Activated T-cell treated with anti-CD3 and anti-CD28 coated beads for 4 hours (primary cell): ENCODE results near the gene RNASEL.

Experiments
- DNase-seq: peaks from one replicate; pipeline ENCODE4 v3.0.0-alpha.2; 2020

RNASEL gene

GRCh38 chr1:182598296-182598695 is 9.2 kb upstream of the RNASEL start:
- DNase-seq: no peak

- no peak for DNase-seq
These were observed 7.9 kb upstream of the RNASEL start for GRCh38 chr1:182596934-182597333.

DNA sequence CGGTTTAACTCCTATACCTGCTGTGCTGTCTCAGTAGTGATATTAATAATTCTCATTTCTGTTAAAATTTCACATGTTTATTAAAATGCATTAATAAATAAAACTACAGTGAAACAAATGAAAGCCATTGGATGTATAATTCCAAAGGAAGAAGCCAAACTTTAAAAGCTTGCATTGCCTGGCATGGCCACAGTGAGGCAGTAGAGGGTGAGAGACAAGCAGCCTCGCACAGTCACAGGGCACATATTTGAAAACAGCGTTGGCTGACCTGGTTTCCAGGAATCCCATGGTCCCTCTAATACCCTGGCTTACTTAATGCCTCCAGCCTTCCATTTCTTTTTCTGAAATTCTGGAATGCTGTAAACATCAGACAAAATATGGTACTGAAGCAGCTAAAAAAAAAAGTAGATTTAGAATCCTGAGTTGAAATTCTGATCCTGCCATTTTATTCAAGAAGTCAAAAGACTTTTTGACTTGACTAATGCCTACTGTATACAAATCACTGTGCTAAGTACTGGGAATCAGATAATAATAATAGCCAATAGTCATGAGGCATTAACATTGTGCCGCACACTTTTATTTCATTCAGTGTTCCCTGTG is 6.7 kb upstream of the RNASEL start:
- DNase-seq: peak; percentile 63

GRCh38 chr1:182589931-182590330 is 875 bp upstream of the RNASEL start:
- DNase-seq: no peak

DNA sequence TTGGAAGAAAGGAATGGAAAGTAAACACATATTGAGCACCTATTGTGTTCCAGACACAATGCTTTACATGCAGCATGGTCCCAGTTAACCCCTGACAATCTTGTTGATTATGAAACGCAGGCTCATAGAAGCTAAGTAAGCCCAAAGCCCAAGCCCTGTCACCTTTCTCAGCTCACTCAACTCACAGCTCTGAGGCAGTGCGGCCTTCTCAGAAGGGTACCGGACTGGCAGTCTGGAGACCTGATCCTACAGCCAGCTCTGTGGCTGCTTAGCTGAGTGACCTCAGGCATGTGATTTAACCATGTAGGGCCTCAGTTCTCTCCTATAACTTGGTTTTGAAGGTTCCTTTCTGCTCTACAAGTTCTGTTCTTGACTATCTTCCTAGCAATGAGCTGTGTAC is 464 bp upstream of the RNASEL start:
- DNase-seq: no peak

- no peak for DNase-seq
These were observed 1.2 kb downstream of the RNASEL start for GRCh38 chr1:182587666-182588499.

DNA sequence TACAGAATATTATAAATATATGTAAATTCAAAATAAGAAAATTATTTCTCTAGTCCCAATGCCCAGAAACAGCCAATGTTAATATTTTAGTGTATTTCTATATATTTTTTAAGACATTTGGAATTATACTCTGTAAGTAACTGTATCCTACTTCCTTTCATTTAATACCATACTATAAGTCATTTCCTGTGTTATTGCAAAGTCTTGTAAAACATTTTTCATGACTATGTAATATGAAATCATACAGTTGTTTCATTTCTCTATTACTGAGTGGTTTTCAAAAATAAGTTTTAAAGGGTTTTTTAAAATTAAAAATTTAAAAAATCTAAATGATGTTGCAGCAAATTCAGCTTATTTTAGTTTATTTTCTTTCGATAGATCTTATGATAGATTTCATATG is 2.0 kb downstream of the RNASEL start:
- no peak for DNase-seq

DNA sequence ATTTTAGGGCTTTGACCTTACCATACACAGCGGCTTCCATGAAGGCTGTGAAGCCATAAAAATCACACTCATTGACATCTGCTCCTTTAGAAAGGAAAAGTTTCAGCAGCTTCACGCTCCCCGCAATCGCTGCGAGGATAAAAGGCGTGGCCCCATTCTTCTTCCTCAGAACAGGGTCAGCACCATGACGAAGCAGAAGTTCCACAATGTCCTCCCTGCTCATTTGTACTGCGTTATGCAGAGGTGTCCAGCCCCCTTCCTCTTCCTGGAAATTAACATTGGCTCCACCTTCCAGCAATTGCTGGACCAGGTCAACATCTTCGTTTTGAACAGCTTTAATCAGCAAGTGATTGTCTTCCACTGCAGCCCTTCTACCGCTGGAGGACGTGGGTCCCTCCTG is 2.7 kb downstream of the RNASEL start:
- DNase-seq: no peak

DNA sequence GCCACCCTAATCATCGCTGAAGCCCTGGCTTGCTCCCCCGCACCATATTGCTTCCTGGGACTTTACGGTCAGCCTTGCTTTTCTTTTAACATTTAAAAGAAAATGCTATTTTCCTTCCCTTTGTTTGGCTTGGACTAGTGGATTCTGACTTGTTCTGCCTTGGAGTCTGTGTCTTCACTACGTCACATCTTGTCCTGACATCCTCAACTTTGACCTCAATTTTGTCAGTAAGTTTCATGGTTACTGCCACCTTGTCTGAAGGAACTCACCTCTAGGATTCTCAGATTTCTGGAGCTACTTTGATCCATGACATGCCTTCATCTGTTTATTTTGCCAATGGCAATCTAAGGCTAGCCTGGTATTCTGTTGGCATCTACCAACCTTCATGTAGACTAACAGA is 4.3 kb downstream of the RNASEL start:
- DNase-seq: no peak

DNA sequence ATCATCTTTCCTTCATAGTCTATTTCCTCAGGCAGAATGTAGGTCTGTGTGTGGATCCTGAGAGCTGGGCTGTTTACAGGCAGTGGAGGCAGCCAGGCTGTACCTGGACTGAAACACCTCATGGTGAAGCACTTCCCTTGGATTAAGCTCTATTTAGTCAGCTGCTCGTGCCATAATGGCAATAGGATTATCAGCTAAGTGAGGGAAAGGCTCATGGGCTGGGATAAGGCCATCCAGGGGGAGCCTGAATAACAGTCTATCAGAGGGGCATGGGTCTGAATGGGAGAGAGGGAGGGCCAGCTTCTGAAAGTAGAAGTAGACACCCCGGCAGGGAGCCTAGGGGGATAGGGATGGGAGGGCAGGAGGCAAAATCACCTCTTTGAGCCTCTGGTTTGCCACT is 8.3 kb downstream of the RNASEL start:
- DNase-seq: no peak

DNA sequence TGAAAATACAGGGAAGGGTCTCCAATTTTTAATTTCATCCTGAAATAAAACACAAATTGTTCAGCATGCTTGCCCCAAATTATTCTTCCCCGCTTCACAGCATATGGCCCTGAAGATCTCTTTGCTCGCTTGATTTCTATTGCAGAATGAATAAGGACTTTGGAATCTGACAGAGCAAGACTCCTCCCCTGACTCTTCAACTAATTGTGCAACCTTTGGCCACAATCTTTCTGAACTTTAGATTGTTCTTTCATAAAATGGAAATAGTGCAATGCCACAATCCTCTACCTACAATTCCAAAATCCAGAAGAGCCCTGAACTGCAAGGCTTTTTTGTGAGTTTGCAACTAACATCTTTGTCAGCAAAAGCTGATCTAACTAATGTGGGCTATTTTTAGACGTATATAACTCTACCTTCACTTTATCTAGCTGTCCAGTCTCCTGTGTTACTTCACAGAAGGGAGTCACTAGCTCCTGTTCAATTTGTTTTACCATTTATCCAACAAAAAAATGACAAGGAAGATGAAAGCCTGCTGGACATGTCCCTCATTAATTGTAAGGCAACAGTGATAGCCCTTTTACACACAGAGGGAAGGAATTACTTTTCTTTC is 13.4 kb downstream of the RNASEL start:
- DNase-seq: no peak

DNA sequence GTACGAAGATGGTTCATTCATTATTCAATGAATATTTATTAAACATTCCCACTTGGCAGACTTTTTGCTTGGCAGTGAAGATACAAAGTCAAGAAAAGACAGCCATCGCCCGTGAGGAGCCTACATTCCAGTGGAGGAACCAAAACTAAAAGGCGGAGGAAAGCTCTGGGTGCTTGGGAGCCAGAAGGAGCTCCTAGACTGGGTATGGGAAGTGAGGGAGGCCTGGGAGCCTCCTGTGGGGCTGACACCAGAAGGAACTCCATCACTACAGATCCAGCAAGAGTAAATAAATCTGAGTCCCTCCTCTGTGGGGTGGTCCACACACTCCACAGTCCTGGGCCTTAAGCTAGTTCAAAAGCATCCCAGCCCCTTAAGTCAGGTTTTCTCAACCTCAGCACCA is 14.9 kb downstream of the RNASEL start:
- no peak for DNase-seq

DNA sequence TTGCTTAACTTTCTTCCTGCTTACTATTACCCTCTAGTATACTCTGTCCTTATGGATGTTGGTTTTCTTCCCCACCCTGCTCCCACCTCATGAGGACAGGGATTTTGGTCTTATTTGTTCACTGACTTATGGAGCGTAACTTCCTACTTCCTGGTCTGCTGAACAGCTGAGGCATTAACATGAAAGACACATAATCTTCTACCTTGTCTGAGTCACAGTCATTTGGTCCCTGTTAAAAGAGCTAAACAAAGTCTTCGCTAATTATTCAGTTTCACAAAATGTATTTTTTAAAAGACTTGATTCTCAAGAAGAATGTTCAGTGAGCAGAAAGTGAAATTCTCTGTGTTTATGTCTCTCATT is 18.5 kb downstream of the RNASEL start:
- DNase-seq: no peak

DNA sequence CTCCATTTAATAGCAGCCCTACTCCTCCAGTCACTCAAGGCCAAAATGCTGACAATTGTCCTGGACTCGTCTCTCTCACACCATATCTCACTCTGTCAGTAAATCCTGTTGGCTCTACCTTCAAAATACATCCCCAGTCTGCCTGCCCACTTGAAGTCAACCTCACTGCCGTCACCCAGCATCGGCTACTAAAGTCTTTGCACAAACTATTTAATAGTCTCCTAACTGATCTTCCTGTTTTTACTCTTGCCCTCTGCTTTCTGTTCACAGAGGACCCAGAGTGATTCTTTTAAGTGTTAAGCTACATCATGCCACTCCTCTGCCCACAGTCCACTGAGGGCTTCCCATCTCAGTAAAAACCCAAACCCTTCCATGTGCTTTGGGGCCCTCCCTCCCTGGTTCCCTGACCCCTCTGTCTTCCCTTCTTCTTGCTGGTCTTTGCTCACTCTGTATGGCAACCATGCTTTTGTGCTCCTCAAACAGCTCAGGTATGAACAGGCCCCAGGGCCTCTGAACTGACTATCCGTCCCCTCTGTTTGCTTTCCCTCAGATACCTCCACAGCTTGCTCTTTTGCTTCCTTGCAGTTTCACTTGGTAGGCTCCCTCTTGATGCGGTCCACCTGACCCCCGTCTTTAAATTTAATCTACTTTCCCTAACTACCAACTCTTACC is 19.0 kb downstream of the RNASEL start:
- no peak for DNase-seq

- DNase-seq: no peak
These were observed 20.3 kb downstream of the RNASEL start for GRCh38 chr1:182568647-182569284.

DNA sequence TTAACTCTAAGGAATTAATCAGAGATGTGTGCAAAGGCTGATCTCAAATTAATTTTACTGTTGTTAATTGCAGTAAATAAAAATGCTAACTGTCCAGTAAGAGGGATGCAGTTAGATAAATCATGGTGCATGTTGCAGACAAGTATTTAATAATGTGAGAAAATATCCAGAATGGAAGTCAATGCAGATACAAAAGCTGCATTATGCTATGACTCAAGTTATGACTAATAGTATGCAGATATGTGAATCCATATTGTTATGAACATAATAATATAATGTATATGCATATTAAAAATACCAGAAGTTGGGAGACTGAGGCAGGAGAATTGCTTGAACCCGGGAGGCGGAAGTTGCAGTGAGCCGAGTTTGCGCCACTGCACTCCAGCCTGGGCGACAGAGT is 21.4 kb downstream of the RNASEL start:
- DNase-seq: no peak

- no peak for DNase-seq
These were observed 23.5 kb downstream of the RNASEL start for GRCh38 chr1:182565537-182565936.

DNA sequence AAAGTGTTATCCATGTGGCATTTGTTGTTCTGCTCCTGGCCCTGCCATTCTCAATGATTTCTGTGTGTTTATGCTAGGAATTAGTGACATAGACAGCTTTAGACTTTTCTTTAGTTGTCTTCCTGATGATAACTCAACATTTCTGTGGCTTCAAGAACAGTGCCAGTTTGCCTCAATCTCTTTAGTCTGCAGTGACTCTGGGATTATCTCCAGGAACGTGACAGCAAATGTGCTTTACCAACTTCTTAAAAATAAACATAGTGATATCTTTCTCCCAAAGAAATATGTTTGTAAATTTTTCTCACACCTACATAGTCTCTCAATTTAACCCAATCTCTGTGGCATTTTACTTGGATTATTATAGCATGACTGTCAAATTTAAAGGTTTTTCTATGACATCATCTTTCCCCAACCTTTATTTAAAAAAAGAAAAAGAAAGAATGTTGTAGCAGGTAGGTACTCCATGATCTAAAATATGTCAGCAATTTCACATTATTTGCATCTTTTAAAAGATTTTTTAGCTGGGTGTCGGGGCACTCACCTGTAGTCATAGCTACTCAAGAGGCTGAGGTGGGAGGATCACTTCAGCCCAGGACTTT is 24.6 kb downstream of the RNASEL start:
- no peak for DNase-seq

DNA sequence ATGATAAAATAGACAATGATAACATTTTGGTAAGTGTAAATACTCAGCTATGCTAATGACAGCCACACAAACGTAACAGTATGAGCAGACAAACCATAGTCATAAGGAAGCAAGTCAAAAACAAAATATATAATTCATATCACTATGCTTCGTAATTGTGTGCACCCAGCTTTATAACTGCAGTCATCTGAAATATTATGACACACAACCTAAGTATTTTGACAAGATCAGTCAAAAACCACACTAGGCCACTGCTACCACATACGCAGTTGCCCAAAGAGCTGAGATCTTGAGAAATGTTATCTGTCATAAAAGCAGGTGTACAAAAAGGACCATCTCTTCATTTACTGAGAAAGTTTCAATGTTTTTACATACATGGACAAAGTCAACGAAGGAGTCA is 26.0 kb downstream of the RNASEL start:
- DNase-seq: no peak

DNA sequence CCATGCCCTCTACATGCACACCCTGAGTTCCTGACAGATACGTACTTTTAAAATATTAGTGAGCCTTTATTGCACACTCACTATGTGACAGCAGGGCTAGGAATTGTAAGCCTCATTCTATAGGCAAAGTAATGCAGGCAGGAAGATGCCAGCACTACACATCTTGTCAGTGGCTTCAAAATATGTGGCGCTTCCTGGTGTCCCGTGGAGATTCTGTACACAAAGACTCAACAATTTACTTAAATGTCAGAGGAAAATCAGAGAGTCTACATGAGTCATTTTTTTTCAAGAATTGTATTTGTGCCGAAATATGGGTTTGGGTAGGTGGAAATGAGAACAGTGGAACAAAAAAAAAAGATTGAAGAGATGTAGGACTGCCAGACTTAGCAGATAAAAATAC is 27.6 kb downstream of the RNASEL start:
- DNase-seq: no peak

GRCh38 chr1:182560392-182560984 is 28.6 kb downstream of the RNASEL start:
- no peak for DNase-seq

GRCh38 chr1:182556279-182556678 is 32.8 kb downstream of the RNASEL start:
- DNase-seq: no peak

GRCh38 chr1:182555493-182555892 is 33.6 kb downstream of the RNASEL start:
- no peak for DNase-seq
